ENCODE data around the gene ITPRID2.
"Not testable (repeated sequence)": the region's sequence is repeated elsewhere in the genome, so short reads cannot be mapped to it uniquely, and the experiment has no call there.

The ITPRID2 gene

GRCh38 chr2:181958726-181959125, 67.2 kb downstream of the ITPRID2 start:
- DNase-seq (ENCODE audit: low spot score) = no peak
- FAIRE-seq = no peak

DNA sequence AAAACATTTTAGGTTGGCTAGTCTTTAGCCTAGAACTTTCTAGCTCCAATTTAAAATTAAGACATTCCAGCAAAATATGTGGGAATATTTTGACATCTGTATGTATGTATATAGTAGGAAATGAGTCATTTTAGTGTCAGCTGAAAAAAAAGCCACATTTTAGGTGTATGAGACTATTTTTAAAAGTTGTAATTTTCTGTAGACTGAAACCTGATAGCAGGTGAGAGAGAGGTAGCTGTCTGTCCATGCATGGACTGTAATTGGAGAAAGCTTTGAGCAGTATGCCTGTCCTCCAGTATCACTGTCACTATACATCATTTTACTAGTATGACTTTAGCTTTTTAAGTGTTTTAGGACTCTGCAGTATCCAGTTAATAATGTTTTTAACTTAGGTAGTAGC, 68.0 kb downstream of the ITPRID2 start:
- DNase-seq (ENCODE audit: low spot score) (no peak), FAIRE-seq (no peak)

DNA sequence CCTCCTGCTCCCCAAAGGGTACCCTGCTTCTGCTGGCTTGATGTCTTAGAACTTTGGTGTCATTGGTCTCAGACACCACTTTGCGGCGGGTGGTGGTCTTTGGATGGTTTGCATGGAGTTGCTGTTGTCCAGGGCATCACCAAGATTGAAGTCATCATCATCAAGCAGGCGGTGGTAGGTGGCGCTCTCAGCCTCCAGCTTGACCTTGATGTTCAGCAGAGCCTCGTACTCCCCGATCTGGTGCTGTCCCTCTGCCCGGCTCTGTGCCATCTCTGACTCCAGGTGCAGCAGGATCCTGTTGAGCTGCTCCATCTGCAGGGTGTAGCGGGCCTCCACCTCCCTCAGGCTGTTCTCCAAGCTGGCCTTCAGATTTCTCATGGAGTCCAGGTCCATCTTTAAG, 69.6 kb downstream of the ITPRID2 start:
- not testable (repeated sequence) for DNase-seq (ENCODE audit: low spot score); FAIRE-seq

DNA sequence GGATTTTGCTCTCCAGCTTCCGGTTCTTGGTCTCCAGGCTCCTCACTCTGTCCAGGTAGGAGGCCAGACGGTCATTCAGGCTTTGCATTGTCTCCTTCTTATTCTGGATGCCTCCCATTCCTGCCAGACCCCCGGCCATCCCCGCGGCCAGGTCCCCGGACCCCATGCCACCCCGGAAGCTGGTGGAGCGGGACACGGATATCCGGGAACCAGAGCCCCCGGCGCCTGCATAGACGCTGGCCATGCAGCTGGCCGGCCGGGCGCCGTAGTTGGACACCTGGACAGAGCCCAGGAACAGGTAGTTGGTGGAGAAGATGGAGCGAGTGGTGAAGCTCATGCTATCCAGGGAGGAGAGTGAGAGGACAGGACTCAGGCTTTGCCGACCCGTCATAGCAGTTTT, 70.6 kb downstream of the ITPRID2 start:
- no peak for FAIRE-seq
- no peak for DNase-seq (ENCODE audit: low spot score)

GRCh38 chr2:181970160-181970794, 78.7 kb downstream of the ITPRID2 start:
- DNase-seq (ENCODE audit: low spot score) (no peak), FAIRE-seq (no peak)

- DNase-seq (ENCODE audit: low spot score) = no peak
- FAIRE-seq = no peak
Observed at GRCh38 chr2:181971032-181971431, 79.5 kb downstream of the ITPRID2 start.

DNA sequence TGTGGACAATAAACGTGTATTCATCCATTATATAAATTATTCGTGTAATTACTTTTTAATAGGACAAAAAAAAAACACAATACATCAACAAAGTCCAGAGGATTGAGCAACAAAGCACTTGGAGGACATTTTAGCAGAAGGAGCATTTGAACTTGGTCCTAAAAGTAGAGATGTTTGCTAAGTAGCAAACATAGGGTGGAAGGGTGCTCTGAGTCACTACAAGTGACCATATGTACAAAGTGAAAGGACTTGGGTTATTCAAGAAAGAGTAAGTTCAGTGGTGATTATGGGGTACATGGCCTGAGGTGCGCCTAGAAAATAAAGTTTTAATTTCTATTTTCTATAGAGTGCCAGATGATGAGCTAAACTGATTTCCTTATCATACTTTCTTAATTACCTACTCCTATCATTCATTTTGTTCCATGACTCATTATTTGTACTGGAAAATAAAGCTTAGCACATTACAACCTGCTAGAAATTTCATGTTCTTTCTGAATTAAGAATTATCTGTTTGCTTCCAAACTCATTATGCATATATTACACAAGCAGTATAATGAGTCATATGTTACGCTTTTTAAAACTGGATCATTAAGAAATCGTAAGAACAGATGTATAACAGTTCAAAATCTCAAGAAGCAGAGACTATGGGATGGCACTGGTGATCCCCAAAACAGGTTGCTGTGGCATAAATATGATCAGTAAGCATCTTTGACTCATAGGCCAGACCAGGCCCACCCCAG, 81.1 kb downstream of the ITPRID2 start:
- DNase-seq (ENCODE audit: low spot score) (no peak), FAIRE-seq (no peak)

DNA sequence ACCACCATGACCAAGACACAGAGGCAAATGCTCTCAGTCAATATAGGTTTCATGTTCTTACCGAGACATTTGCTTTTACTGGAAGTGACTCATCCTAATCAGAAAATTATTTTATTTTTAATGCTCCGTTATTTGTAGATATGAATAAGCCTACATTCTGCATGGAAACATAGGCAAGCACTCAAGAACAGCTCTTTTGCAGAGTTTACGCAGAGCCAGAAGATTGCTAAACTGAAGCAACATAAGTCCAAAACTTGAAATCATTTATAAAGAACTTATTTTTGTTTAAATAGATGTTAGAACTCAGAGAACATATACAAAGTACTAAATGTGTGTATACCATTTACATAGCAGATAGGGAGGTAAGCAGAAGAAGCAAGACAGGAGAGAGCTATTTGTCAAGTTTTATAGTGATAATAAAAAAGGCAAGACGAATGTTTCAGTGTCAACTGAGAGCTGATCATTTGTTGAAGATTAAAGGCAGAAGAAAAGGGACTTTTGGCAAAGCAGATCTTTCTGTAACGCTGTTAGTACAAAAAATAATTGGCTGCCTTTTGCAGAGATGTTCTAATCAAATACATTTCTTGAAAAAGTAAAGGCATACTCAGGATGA, 81.7 kb downstream of the ITPRID2 start:
- FAIRE-seq (no peak), DNase-seq (ENCODE audit: low spot score) (no peak)

GRCh38 chr2:181977661-181978350, 86.3 kb downstream of the ITPRID2 start:
- no peak for FAIRE-seq

GRCh38 chr2:181978351-181979150, 87.0 kb downstream of the ITPRID2 start:
- FAIRE-seq = no peak
- DNase-seq (ENCODE audit: low spot score) = no peak

More at GRCh38 chr2:181977661-181978350, 86.3 kb downstream of the ITPRID2 start:
- DNase-seq (ENCODE audit: low spot score) = no peak
